GM19463 (cell line): Measurements from ENCODE around the gene KRTAP4-1.
"Not testable (repeated sequence)": the region's sequence is repeated elsewhere in the genome, so short reads cannot be mapped to it uniquely, and the experiment has no call there.

ENCODE experiments used
- ATAC-seq: cut with Tn5 transposase; IDR thresholded peaks from one replicate; pipeline ENCODE4 v1.9.1; 2021; ENCODE audit warnings: mild to moderate bottlenecking, moderate library complexity; ENCODE audit not compliant: unreplicated experiment

Gene KRTAP4-1

GRCh38 chr17:41176744-41177387, 7.8 kb downstream of the KRTAP4-1 start:
- ATAC-seq, result no peak

GRCh38 chr17:41171886-41172285, 12.8 kb downstream of the KRTAP4-1 start:
- no peak for ATAC-seq

DNA sequence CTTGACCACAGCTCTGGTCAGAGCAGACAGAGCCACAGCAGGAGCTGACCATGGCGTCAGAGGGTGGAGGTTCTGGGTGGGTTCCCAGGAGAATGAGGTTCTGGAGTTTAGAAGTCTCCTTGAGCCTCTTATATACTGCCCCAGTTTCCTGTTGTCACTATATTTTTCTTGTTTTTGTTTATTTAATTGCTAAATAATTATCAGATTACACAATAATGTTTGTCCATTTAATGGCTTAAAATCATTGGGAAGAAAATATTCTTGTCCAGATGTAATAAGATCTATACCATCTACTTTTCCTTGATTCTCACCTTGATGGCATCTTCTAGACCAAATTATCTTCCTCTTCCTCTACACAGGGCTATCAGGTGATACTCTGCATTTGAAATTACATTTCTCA, 16.6 kb downstream of the KRTAP4-1 start, which contains the start of gene KRTAP4-3:
Gene KRTAP4-3, minus strand, starts transcription at position 101 of the 400 bp plus-strand sequence. Its CDS starts 49 bp downstream, at position 52.
- ATAC-seq, result no peak

DNA sequence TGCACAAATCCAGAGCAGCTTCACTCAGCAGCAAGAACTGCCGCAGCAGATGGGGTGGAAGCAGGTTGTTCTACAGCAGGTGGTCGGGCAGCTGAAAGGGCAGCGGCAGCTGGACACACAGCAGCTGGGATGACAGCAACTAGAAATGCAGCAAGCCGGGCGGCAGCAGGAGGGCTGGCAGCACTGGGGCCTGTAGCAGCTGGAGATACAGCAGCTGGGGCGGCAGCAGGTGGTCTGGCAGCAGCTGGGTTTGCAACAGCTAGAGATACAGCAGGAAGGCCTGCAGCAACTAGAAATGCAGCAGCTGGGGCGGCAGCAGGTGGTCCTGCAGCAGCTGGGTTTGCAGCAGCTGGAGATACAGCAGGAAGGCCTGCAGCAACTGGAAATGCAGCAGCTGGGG, 17.1 kb downstream of the KRTAP4-1 start:
- no peak for ATAC-seq

- no peak for ATAC-seq
Observed at GRCh38 chr17:41163828-41164227, 20.9 kb downstream of the KRTAP4-1 start.

GRCh38 chr17:41160648-41161047, 24.1 kb downstream of the KRTAP4-1 start, which contains the start of gene KRTAP4-4:
KRTAP4-4 (minus strand) TSS chr17:41160748; CDS start chr17:41160691, 57 bp downstream.
- ATAC-seq, result no peak

- not testable (repeated sequence) for ATAC-seq
Observed at GRCh38 chr17:41160190-41160589, 24.5 kb downstream of the KRTAP4-1 start.

- ATAC-seq, result no peak
Observed at GRCh38 chr17:41153856-41154255, 30.9 kb downstream of the KRTAP4-1 start.

DNA sequence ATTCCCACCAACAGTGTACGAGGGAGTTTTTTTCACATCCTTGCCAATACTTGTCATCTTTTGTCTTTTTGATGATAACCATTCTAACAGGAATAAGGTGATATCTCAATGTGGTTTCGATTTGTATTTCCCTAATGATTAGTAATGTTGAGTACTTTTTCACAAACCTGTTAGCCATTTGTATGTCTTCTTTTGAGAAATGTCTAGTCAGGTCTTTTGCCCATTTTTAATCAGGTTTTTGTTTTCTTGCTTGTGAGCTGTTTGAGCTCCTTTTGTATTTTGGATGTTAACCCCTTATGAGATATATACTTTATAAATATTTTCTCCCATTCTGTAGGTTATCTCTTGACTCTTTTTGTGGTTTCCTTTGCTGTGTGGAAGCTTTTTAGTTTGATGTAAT, 33.2 kb downstream of the KRTAP4-1 start:
- ATAC-seq, result no peak

DNA sequence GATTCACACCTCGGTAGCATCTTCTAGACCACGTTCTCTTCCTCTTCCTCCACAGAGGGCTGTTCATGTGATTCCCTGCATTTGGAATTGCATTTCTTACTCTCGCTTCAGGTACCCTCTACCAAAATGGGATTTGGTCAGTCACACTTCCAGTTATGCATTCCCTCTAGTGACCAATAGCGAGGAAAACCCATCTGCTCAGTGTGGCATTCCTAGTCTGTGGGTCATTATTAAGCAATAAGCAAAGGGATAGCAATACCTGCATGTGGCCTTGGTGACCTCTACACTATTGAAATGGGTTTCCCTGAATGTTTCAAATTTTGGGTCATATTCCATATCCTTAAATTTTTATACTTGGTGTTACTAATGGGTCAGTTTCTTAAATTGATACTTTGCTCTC, 34.7 kb downstream of the KRTAP4-1 start:
- no peak for ATAC-seq

DNA sequence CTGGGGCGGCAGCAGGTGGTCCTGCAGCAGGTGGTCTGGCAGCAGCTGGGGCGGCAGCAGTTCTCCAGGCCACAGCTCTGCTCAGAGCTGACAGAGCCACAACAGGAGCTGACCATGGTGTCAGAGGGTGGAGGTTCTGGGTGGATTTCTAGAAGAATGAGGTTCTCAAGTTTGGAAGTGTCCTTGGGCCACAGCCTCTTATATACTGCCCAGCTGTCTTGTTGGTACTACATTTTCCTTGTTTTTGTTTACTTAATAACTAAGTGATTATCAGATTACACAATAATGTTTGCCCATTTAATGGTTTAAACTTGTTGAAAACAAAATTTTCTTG, 35.1 kb downstream of the KRTAP4-1 start, which contains the start of gene KRTAP4-5:
Gene KRTAP4-5, minus strand, starts transcription at position 174 of the 334 bp plus-strand sequence. Its CDS starts 58 bp downstream, at position 116.
- ATAC-seq, result no peak

GRCh38 chr17:41148971-41149651, 35.6 kb downstream of the KRTAP4-1 start:
- ATAC-seq, result not testable (repeated sequence)

DNA sequence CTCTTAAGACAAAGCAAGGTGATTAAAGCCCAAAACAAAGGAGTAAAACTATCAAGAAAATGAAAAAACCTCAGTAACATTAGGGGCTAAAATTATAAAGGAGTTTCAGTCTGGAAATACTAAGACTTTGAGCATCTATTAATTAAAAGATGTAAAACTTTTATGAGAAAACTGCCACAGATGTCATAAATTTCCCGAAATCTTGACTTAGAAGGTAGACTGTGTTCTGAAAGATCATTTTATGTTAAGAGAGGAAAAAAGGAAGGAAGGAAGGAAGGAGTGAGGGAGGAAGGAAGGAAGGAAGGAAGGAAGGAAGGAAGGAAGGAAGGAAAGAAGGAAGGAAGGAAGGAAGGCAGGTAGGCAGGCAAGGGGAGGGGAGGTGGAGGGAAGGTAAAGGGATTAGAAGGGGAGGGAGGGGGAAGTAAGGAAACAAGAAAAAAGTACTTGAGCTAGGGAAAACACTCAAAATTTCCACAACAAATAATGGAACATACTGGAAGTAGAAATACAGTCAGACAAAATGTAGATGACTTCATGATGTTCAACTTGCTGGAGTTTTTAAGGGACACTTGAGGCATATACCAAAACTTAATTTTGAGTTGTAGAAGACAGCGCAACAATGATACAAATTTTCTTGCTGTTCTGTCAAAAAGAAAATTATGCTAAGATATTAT, 37.0 kb downstream of the KRTAP4-1 start:
- ATAC-seq, result no peak

DNA sequence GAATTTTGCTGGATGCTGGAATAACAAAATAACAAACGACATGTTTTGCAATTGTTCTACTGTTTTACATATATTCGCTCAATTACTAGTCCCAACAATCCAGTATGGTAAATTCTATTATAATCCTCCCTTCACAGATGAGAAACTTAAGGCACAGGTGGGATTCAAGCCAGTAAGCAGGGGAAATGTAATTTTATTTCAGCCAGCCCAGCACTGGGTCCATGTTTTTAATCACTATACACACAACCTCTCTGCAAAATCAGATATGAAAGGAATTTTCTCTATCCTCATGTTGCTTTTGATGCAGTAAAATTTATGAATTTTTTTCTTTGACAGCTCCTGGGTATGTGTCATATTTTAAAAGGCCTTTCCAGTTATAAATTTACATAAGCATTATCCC, 39.5 kb downstream of the KRTAP4-1 start:
- no peak for ATAC-seq

DNA sequence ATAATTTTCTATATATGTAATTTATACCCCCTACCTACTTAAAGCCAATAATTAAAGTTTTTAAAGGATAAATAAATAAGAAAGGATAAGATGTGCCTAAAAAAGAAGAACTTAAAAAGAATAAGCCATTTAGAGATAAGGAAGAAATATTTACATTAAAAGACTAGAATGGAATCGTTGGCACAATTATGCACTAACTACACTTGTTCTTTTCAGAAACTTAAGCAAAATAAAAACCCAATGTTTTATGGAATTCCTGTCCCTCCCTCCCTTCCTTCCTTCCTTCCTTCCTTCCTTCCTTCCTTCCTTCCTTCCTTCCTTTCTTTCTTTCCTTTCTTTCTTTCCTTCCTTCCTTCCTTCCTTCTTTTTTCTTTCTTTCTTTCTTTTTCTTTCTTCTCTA, 39.9 kb downstream of the KRTAP4-1 start:
- ATAC-seq, result no peak

DNA sequence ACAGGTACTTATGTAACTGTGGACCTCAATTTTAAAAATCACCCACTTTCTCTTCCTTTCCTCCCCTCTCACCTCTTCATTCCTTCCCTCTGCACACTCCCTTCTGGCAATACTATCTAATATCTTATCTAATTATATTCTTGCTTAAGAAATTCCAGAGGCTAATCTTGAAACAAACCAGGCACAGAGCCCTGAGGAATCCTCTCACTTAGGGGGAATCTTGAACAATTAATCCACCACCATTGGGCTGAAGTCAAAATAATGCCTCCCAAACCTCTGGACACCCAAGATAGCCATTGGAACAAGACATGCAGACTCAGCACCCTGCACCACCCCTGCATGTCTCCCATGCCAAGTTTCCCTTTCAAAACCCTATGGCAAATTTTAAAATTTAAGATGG, 43.4 kb downstream of the KRTAP4-1 start:
- no peak for ATAC-seq

- ATAC-seq, result no peak
Observed at GRCh38 chr17:41140360-41141131, 44.2 kb downstream of the KRTAP4-1 start, which contains the start of gene KRTAP4-6. KRTAP4-6 (minus strand) TSS chr17:41140544; CDS start chr17:41140487, 57 bp downstream.

DNA sequence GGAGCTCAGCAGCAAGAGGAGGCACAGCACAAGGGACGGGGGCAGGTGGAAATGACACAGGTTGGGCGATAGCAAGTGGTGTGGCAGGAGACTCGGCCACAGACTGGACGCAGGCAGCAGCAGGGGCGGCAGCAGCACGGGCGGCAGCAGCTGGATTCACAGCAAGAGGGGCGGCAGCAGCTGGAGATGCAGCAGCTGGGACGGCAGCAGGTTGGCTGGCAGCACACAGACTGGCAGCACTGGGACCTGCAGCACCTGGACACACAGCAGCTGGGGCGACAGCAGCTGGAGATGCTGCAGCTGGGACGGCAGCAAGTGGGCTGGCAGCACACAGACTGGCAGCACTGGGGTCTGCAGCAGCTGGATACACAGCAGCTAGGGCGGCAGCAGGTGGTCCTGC, 44.8 kb downstream of the KRTAP4-1 start:
- not testable (repeated sequence) for ATAC-seq
